Fibroblast of the aortic adventitia (primary cell): ENCODE results near the gene PPP1R37. TPM values are rescaled to one million over a fixed set of nuclear protein-coding genes. Genes with fewer than 3 reads are reported as not detected.
"Not testable (repeated sequence)": the region's sequence is repeated elsewhere in the genome, so short reads cannot be mapped to it uniquely, and the experiment has no call there.

Experiments
- DNase-seq: peaks from one replicate; pipeline ENCODE4 v3.0.0-alpha.2; 2010; ENCODE audit warnings: low read depth
- H3K4me3 ChIP-seq: 2 replicates; pipeline ENCODE4 v1.5.1; 2011; ENCODE audit warnings: low read depth, mild to moderate bottlenecking, control low read depth, low read length, moderate library complexity
- CTCF ChIP-seq: IDR thresholded peaks from 2 replicates; pipeline ENCODE4 v1.5.1; 2011; ENCODE audit warnings: mild to moderate bottlenecking, low read length, control low read depth, inconsistent platforms; ENCODE audit not compliant: insufficient read depth
- total RNA-seq: library from RNA; depleted of rRNA; stranded (reverse); fragments of >200 nt; gene quantifications from 2 replicates; pipeline ENCODE4 v1.2.3, GENCODE V29; 2012; ENCODE audit warnings: low replicate concordance

The PPP1R37 gene
- total RNA-seq, 1 donor = 28.0 TPM

- TF ChIP-seq CTCF = no peak
- H3K4me3 ChIP-seq = no peak overlapping the region
- no peak for DNase-seq
Observed at GRCh38 chr19:45115809-45116615, 23.0 kb downstream of the PPP1R37 start.

- H3K4me3 ChIP-seq = no peak overlapping the region
- no peak for DNase-seq
- no peak for TF ChIP-seq CTCF
Observed at GRCh38 chr19:45117167-45117594, 24.2 kb downstream of the PPP1R37 start.

- TF ChIP-seq CTCF = no peak
- no peak for DNase-seq
- no peak overlapping the region for H3K4me3 ChIP-seq
Observed at GRCh38 chr19:45117671-45118070, 24.7 kb downstream of the PPP1R37 start.

GRCh38 chr19:45118106-45118505 is 25.1 kb downstream of the PPP1R37 start:
- no peak overlapping the region for H3K4me3 ChIP-seq
- no peak for TF ChIP-seq CTCF
- no peak for DNase-seq

- H3K4me3 ChIP-seq, DNase-seq: not testable (repeated sequence)
Observed at GRCh38 chr19:45118591-45119355, 25.8 kb downstream of the PPP1R37 start.

- no peak for DNase-seq
- TF ChIP-seq CTCF = no peak
- no peak overlapping the region for H3K4me3 ChIP-seq
Observed at GRCh38 chr19:45119582-45119981, 26.6 kb downstream of the PPP1R37 start.

GRCh38 chr19:45121827-45122345 is 28.9 kb downstream of the PPP1R37 start:
- no peak for DNase-seq
- TF ChIP-seq CTCF = no peak
- no peak overlapping the region for H3K4me3 ChIP-seq
